Caco-2 (cell line): ENCODE results near the gene PDE9A. TPM values are rescaled to one million over a fixed set of nuclear protein-coding genes. Genes with fewer than 3 reads are reported as not detected.

Source experiments
- BruUV-seq: library from RNA; stranded (reverse); fragments of 400-500 nt; replicated peaks from 2 replicates; lab custom pipeline; 2021; lab: Mats Ljungman, UMichigan
- CTCF ChIA-PET: fragments of 300-600 bp; sonication (Branson Sonifier 250); formaldehyde crosslinking; loops from one replicate; lab custom pipeline; 2022; ENCODE audit warnings: antibody characterized with exemption; lab: Charles Lee
- POLR2A ChIA-PET: fragments of 300-600 bp; sonication (Branson Sonifier 250); formaldehyde crosslinking; loops from one replicate; lab custom pipeline; 2022; ENCODE audit warnings: antibody characterized with exemption; lab: Charles Lee
- DNase-seq, 2 experiments: peaks; one replicate each; pipeline versions ENCODE4 v3.0.0 to v3.0.0-alpha.2; 2020 to 2022
- H3K27me3 ChIP-seq: replicated peaks from 2 replicates; pipeline ENCODE4 v1.6.0; 2011; ENCODE audit warnings: low read length; ENCODE audit not compliant: control insufficient read depth, insufficient read depth
- H3K36me3 ChIP-seq: 2 replicates; pipeline ENCODE4 v1.5.1; 2011; ENCODE audit warnings: low read length; ENCODE audit not compliant: control insufficient read depth, insufficient read depth
- H3K4me1 ChIP-seq: fragments of 250-450 bp; sonication (Bioruptor Pico); 2 replicates; pipeline ENCODE4 v1.5.1; 2020; ENCODE audit warnings: mild to moderate bottlenecking
- H3K4me3 ChIP-seq: 2 replicates; pipeline ENCODE4 v1.5.1; 2011; ENCODE audit warnings: low read depth, mild to moderate bottlenecking, control low read depth, low read length
- H3K9me3 ChIP-seq: fragments of 250-450 bp; sonication (Bioruptor Pico); 2 replicates; pipeline ENCODE4 v1.5.1; 2020; ENCODE audit warnings: mild to moderate bottlenecking, moderate library complexity
- H3K27ac Mint-ChIP-seq: one replicate; pipeline ENCODE4 v1.8.0; 2022; ENCODE audit warnings: mixed read lengths; ENCODE audit not compliant: unreplicated experiment
- H3K27me3 Mint-ChIP-seq: one replicate; pipeline ENCODE4 v1.8.0; 2022; ENCODE audit warnings: mixed read lengths; ENCODE audit not compliant: insufficient read depth, unreplicated experiment
- H3K36me3 Mint-ChIP-seq: one replicate; pipeline ENCODE4 v1.8.0; 2022; ENCODE audit warnings: mild to moderate bottlenecking, mixed read lengths; ENCODE audit not compliant: insufficient read depth, unreplicated experiment
- H3K4me1 Mint-ChIP-seq: one replicate; pipeline ENCODE4 v1.8.0; 2022; ENCODE audit warnings: low read depth, mixed read lengths; ENCODE audit not compliant: unreplicated experiment
- H3K4me3 Mint-ChIP-seq: one replicate; pipeline ENCODE4 v1.8.0; 2022; ENCODE audit warnings: mild to moderate bottlenecking, moderate library complexity, mixed read lengths; ENCODE audit not compliant: unreplicated experiment
- H3K9me3 Mint-ChIP-seq: one replicate; pipeline ENCODE4 v1.8.0; 2022; ENCODE audit warnings: mixed read lengths; ENCODE audit not compliant: unreplicated experiment
- intact Hi-C: fragments of 100-400 bp; cut with micrococcal nuclease; formaldehyde crosslinking; loops from one replicate; pipeline ENCODE4 v1.10.0; 2022; ENCODE audit not compliant: unreplicated experiment
- total RNA-seq: library from RNA; stranded (reverse); gene quantifications from 2 replicates; pipeline ENCODE4 v1.2.3, GENCODE V29; 2022
- TF ChIP-seq, protein P1 (sequence below), 2 experiments: fragments of 200-600 bp in 1 of 2; IDR thresholded peaks; 1 replicate in 1 of 2; 2 replicates in 1 of 2; pipeline versions ENCODE4 v1.5.1 to v1.8.0; 2011 to 2022; ENCODE audit warnings: antibody characterized with exemption in 1 of 2, control low read depth in 1 of 2, inconsistent platforms in 1 of 2, low read depth in 1 of 2, low read length in 1 of 2, mild to moderate bottlenecking in 1 of 2, moderate library complexity in 1 of 2; ENCODE audit not compliant: insufficient read depth in 1 of 2, severe bottlenecking in 1 of 2, unreplicated experiment in 1 of 2

Gene PDE9A
- total RNA-seq, 1 experiment from 2014 or later = 9.7 TPM

DNA sequence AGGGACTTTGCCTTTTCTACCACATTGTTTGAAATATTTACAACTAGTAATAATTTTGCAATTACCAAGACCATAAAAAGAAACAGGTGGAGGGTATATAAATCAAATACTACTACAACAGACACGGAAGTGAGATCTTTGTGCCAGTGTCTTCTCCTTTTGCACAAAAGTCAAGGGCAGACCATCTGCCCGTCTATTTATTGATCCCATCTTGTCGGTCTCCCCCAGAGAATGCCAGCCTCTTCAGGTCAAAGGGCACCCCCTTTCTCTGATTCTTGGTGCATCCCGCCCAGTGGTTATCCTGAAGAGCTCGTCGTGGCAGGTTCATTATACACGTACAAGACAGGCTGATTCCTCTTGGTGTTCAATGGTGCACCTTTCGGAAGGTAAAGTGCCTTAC is 4.8 kb upstream of the PDE9A start:
- Histone ChIP-seq H3K4me3 (no peak overlapping the region), H3K27me3 (no peaks in the 10 kb centered on the region), H3K36me3 (no peaks in the 10 kb centered on the region), H3K4me1 (no peaks in the 10 kb centered on the region), H3K9me3 (no peaks in the 10 kb centered on the region)
- no peak overlapping the region for H3K27ac Mint-ChIP-seq
- no peaks in the 10 kb centered on the region for H3K27me3 Mint-ChIP-seq
- no peak overlapping the region for H3K4me3 Mint-ChIP-seq
- no peaks in the 10 kb centered on the region for H3K9me3 Mint-ChIP-seq
- no TSS peak for BruUV-seq
- ChIA-PET POLR2A (no interaction called here), CTCF (no interaction called here)
- peaks cover 7% of the 10 kb centered on the region for H3K36me3 Mint-ChIP-seq
- intact Hi-C loops = no loop called here
- no peaks in the 10 kb centered on the region for H3K4me1 Mint-ChIP-seq
- DNase-seq = no peak
- TF ChIP-seq, protein P1, sequence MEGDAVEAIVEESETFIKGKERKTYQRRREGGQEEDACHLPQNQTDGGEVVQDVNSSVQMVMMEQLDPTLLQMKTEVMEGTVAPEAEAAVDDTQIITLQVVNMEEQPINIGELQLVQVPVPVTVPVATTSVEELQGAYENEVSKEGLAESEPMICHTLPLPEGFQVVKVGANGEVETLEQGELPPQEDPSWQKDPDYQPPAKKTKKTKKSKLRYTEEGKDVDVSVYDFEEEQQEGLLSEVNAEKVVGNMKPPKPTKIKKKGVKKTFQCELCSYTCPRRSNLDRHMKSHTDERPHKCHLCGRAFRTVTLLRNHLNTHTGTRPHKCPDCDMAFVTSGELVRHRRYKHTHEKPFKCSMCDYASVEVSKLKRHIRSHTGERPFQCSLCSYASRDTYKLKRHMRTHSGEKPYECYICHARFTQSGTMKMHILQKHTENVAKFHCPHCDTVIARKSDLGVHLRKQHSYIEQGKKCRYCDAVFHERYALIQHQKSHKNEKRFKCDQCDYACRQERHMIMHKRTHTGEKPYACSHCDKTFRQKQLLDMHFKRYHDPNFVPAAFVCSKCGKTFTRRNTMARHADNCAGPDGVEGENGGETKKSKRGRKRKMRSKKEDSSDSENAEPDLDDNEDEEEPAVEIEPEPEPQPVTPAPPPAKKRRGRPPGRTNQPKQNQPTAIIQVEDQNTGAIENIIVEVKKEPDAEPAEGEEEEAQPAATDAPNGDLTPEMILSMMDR (IDR thresholded peaks at IDR 0.05; ENCODE audit: insufficient read depth in 1 of 2, low read depth in 1 of 2, low read length in 1 of 2, severe bottlenecking in 1 of 2, unreplicated experiment in 1 of 2) = no peak

DNA sequence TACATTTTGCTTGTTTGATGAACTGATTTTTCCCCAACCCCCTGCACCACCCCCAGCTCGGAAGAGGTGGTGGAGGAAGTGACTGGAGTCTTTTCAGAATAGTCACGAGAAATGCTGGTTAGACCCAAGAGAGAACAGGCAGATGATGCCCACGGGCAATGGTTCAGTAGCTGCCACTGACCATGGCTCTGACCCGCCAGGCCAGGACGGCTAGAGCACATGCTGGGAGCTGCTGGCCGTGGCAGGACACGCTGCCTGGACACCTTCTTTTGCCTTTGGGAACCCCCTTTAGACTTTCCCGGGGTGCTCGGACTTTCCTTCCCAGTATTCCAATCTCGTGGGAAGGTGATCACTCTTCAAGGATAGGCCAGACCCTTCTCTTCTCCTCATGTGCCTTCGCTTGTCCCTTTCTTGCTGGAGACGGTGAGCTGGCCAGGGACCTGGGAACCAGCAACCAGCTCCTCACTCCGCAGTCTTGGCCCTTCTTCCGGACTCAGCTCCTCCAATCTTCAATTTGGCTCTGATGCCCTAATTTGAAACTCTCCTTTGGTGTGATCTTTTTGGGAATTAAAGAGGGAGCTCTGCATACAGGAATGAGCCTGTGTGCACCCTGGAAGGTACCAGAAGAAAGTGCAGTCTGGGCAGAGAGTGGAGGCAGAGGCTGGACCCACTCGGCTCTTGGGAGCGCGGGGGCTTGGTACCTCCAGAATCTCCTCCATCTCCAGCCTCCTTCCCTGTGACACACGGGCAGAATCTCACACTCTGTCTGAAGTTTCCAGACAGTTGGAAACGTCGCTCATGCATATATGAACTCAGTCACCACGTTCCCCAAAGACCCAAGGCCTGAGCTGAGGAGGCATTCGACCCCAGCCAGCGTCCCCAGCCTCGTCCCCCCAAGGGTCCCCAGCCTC is 4.0 kb upstream of the PDE9A start:
- Histone ChIP-seq H3K27me3 (no peaks in the 10 kb centered on the region), H3K36me3 (no peaks in the 10 kb centered on the region), H3K9me3 (no peaks in the 10 kb centered on the region), H3K4me3 (no peak overlapping the region), H3K4me1 (no peaks in the 10 kb centered on the region)
- DNase-seq = no peak
- H3K27ac Mint-ChIP-seq = no peak overlapping the region
- H3K27me3 Mint-ChIP-seq = no peaks in the 10 kb centered on the region
- ChIA-PET CTCF (no interaction called here), POLR2A (no interaction called here)
- peaks cover 7% of the 10 kb centered on the region for H3K36me3 Mint-ChIP-seq
- H3K9me3 Mint-ChIP-seq = no peaks in the 10 kb centered on the region
- intact Hi-C loops = no loop called here
- H3K4me3 Mint-ChIP-seq = no peak overlapping the region
- TF ChIP-seq, protein P1 (IDR thresholded peaks at IDR 0.05; ENCODE audit: insufficient read depth in 1 of 2, low read depth in 1 of 2, low read length in 1 of 2, severe bottlenecking in 1 of 2, unreplicated experiment in 1 of 2) = no peak
- BruUV-seq = no TSS peak
- no peaks in the 10 kb centered on the region for H3K4me1 Mint-ChIP-seq

DNA sequence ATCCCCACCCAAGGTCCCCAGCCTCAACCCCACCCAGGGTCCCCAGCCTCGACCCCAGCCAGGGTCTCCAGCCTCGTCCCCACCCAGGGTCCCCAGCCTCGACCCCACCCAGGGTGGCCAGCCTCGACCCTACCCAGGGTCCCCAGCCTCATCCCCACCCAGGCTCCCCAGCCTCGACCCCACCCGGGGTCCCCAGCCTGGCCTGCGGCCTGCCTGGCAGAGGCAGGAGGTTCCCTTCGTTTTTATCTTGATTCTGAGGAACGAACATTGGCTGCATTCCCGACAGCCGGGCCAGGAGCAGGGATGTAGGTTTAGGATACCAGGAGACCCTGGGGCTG is 3.4 kb upstream of the PDE9A start:
- H3K9me3 Mint-ChIP-seq = no peaks in the 10 kb centered on the region
- POLR2A ChIA-PET = no interaction called here
- intact Hi-C loops = no loop called here
- no peaks in the 10 kb centered on the region for H3K27me3 Mint-ChIP-seq
- peaks cover 4% of the 10 kb centered on the region for H3K4me1 Mint-ChIP-seq
- H3K9me3 ChIP-seq = no peaks in the 10 kb centered on the region
- TF ChIP-seq, protein P1 (IDR thresholded peaks at IDR 0.05; ENCODE audit: insufficient read depth in 1 of 2, low read depth in 1 of 2, low read length in 1 of 2, severe bottlenecking in 1 of 2, unreplicated experiment in 1 of 2) = no peak
- H3K4me3 Mint-ChIP-seq = no peak overlapping the region
- peaks cover 7% of the 10 kb centered on the region for H3K36me3 Mint-ChIP-seq
- H3K4me1 ChIP-seq = peaks cover 5% of the 10 kb centered on the region
- no TSS peak for BruUV-seq
- H3K27me3 ChIP-seq = no peaks in the 10 kb centered on the region
- H3K27ac Mint-ChIP-seq = no peak overlapping the region
- H3K4me3 ChIP-seq = no peak overlapping the region
- no peaks in the 10 kb centered on the region for H3K36me3 ChIP-seq
- no peak for DNase-seq
- CTCF ChIA-PET = interaction anchor here (1.0 kb wide), 1 partner anchor 56 kb away, joined by 3 read pairs; no protein-coding TSS in a partner anchor
